Testis (tissue), 3 donors: ENCODE results near the gene TF. TPM values are rescaled to one million over a fixed set of nuclear protein-coding genes. Genes with fewer than 3 reads are reported as not detected.

Source experiments
- DNase-seq: peaks from one replicate; pipeline ENCODE4 v3.0.0-alpha.2; 2019
- H3K27ac ChIP-seq, 2 donors: fragments of 200-600 bp; sonication (generic); one replicate each; pipeline ENCODE4 v1.5.1; 2019
- H3K27me3 ChIP-seq: fragments of 200-600 bp; sonication (generic); one replicate; pipeline ENCODE4 v1.5.1; 2019
- H3K36me3 ChIP-seq: fragments of 200-600 bp; sonication (generic); one replicate; pipeline ENCODE4 v1.5.1; 2017; ENCODE audit warnings: low read depth; ENCODE audit errors: missing control alignments
- H3K4me1 ChIP-seq: fragments of 200-600 bp; sonication (generic); one replicate; pipeline ENCODE4 v1.5.1; 2019
- H3K4me3 ChIP-seq, 2 donors: fragments of 200-600 bp; sonication (generic); one replicate each; pipeline ENCODE4 v1.5.1; 2017 to 2019
- H3K9me3 ChIP-seq: fragments of 200-600 bp; sonication (generic); one replicate; pipeline ENCODE4 v1.5.1; 2017
- POLR2A ChIP-seq: fragments of 450-650 bp; IDR thresholded peaks from one replicate; pipeline ENCODE4 v1.6.1; 2017; ENCODE audit warnings: antibody characterized with exemption, mild to moderate bottlenecking, moderate library complexity
- WGBS, 2 donors: methylation state at CpG; one replicate each; pipeline ENCODE4 v1.1.5; 2018; 5-methylcytosine and 5-hydroxymethylcytosine counted together
- intact Hi-C: fragments of 100-400 bp; cut with DNase I; formaldehyde crosslinking; loops from one replicate; pipeline ENCODE4 v1.15.1; 2023; ENCODE audit warnings: low total_unique reads
- polyA plus RNA-seq: library from polyadenylated mRNA; stranded (reverse); fragments of 350-450 nt; fragmentation: Illumina TruSeq; extraction: RNeasy Lipid Tissue Mini Kit (QIAGEN cat#74804); gene quantifications from one replicate; pipeline ENCODE4 v1.2.3, GENCODE V29; 2014; ENCODE audit warnings: low read depth, low replicate concordance; ENCODE audit not compliant: insufficient read depth
- total RNA-seq, 2 donors: library from RNA; depleted of rRNA; stranded (reverse); fragments of >200 nt; gene quantifications; one replicate each; pipeline ENCODE4 v1.2.3, GENCODE V29; 2016
- TF ChIP-seq, protein P1 (sequence below), 3 experiments: fragments of 450-650 bp in 2 of 3; fragments of 200-600 bp in 1 of 3; sonication (generic) in 1 of 3; IDR thresholded peaks; one replicate each; pipeline ENCODE4 v1.5.1; 2016 to 2019; ENCODE audit warnings: antibody characterized with exemption in 3 of 3, mild to moderate bottlenecking in 2 of 3, moderate library complexity in 1 of 3

Gene TF
- total and polyA plus RNA-seq, 3 donors from 2014 or later, result 53.1 to 165 (median 60.2) TPM

DNA sequence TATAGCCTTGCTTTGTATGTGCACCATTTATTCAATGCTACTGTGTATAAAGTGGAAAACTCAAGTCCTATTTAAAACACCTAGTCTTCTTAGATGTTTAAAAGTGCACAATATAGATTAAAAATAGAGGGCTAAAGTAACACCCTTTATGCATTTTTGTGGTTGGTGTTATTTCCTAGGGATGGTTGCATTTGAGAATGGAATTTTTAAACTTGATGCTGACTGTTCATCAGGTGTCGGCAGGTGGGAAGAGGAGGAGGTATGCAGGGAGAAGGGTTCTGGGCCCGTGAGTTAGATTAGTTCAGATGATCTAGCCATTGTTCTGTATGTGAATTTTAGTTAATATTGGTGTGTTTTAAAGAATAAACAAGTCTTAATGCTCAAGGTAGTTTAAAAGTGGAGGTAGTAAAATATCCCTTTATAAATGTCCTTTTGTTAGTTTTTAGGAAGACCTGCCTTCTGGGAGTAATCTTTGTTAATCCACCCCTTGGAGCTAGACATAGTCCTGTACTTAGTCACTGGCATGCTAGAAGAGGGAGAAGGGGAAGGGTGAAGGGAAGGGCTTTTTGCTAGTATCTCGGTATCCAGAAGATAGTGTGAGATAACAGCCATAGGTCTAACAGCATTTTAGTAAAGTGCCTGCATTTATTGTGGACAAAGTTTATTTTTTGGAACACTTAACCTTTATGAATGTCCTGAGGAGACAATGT is 51.4 kb downstream of the TF start:
- TF ChIP-seq, protein P1, sequence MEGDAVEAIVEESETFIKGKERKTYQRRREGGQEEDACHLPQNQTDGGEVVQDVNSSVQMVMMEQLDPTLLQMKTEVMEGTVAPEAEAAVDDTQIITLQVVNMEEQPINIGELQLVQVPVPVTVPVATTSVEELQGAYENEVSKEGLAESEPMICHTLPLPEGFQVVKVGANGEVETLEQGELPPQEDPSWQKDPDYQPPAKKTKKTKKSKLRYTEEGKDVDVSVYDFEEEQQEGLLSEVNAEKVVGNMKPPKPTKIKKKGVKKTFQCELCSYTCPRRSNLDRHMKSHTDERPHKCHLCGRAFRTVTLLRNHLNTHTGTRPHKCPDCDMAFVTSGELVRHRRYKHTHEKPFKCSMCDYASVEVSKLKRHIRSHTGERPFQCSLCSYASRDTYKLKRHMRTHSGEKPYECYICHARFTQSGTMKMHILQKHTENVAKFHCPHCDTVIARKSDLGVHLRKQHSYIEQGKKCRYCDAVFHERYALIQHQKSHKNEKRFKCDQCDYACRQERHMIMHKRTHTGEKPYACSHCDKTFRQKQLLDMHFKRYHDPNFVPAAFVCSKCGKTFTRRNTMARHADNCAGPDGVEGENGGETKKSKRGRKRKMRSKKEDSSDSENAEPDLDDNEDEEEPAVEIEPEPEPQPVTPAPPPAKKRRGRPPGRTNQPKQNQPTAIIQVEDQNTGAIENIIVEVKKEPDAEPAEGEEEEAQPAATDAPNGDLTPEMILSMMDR (IDR thresholded peaks at IDR 0.05), result no peak
- TF ChIP-seq POLR2A, result no peak
- 86 to 89% methylated on average over 3 of the region's 3 CpGs for WGBS, 2 donors
- no peak for DNase-seq
- Histone ChIP-seq H3K36me3 (no peaks in the 10 kb centered on the region), H3K4me1 (no peaks in the 10 kb centered on the region), H3K4me3 (no peak overlapping the region), H3K9me3 (no peaks in the 10 kb centered on the region), H3K27me3 (no peaks in the 10 kb centered on the region), H3K27ac (no peak overlapping the region)
- intact Hi-C loops, result no loop called here

DNA sequence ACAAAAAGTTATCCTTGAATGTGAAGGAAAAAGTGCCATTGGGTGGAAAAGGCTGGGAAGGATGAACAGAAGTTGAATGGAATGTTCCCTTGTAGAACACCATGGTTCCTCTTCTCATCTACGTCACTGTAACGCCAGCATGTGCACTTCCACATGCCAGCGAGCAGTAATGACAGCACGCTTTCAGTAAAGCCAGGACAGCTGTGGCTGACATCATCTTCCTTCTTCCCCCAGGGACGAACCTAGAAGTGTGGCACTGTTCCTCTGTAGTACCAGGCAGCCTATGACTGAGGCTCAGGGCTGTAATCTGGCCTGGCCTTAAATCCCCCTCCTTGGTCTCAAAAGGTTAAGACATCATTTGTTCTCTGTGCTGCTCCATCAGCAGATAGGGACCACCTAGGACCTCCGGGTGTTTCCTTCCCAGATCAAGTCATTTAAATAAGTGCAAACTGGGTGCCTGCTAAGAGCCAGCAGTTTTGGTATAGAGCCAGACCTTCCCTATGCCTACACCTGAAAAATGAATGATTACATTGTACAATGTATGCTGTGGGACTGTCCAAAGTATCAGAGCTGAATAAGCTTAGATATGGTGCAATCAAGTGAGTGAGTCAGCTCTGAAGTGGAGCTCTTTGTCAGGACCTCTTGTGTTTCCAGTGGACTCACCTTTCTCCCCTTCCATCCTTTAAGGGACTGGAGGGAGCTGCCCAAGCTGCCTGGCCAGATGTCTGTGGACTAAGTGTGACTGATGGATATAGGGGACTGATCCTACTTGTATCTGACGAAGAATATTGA is 53.8 kb downstream of the TF start:
- H3K27ac ChIP-seq, result no peak overlapping the region
- DNase-seq, result peak; percentile 20
- no peaks in the 10 kb centered on the region for H3K27me3 ChIP-seq
- H3K4me3 ChIP-seq, result no peak overlapping the region
- intact Hi-C loops, result no loop called here
- WGBS, 2 donors, result 74 to 75% methylated on average over 7 of the region's 7 CpGs
- no peaks in the 10 kb centered on the region for H3K9me3 ChIP-seq
- no peaks in the 10 kb centered on the region for H3K36me3 ChIP-seq
- TF ChIP-seq, protein P1 (IDR thresholded peaks at IDR 0.05), result no peak
- TF ChIP-seq POLR2A, result no peak
- H3K4me1 ChIP-seq, result no peaks in the 10 kb centered on the region

DNA sequence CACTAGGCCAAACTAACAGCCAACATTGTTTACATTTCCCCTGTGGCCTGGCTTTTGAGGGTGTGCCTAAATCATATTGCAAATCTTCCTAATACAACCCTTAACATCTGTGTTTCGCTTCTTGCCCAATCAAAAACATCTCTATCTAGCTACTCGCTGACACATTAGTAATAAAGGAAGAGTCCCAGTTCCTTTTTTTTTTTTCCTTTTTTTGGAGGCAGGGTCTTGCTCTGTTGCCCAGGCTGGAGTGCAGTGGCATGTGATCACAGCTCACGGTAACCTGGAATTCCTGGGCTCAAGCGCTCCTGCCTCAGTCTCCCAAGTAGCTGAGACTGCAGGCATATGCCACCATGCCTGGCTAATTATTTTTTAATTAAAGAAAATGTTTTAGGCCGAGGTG is 57.3 kb downstream of the TF start:
- H3K36me3 ChIP-seq, result no peaks in the 10 kb centered on the region
- no peak overlapping the region for H3K4me3 ChIP-seq
- intact Hi-C loops, result no loop called here
- H3K27ac ChIP-seq, result no peak overlapping the region
- TF ChIP-seq POLR2A, result no peak
- TF ChIP-seq, protein P1 (IDR thresholded peaks at IDR 0.05), result no peak
- no peak for DNase-seq
- WGBS, 2 donors, result 91 to 93% methylated on average over 5 of the region's 5 CpGs
- no peaks in the 10 kb centered on the region for H3K27me3 ChIP-seq
- no peaks in the 10 kb centered on the region for H3K9me3 ChIP-seq
- H3K4me1 ChIP-seq, result no peaks in the 10 kb centered on the region

DNA sequence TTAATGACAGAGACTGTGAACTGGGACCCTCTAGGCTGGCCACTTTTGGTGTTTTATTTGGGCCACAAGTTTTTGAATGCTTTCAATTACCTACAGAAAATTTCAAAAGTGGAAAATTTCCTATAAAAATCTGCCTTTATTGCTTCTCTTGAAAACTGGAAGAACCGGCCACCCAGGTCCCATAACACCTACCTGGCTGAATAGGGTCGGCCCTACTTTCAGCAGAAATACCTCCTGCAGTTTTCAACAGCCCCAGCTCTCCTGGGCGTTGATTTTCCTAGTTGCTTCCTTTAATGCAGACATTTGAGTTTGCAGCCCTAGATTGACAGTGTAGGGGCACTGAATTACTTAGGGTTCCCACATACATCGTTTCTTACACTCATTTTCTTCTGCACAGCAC is 58.7 kb downstream of the TF start:
- intact Hi-C loops, result no loop called here
- no peak for TF ChIP-seq POLR2A
- TF ChIP-seq, protein P1 (IDR thresholded peaks at IDR 0.05), result no peak
- H3K27me3 ChIP-seq, result no peaks in the 10 kb centered on the region
- H3K4me3 ChIP-seq, result peak overlapping the region; percentile 77 to 91
- DNase-seq, result no peak
- WGBS, 2 donors, result 52 to 63% methylated on average over 4 of the region's 4 CpGs
- no peaks in the 10 kb centered on the region for H3K36me3 ChIP-seq
- H3K27ac ChIP-seq, result no peak overlapping the region
- H3K4me1 ChIP-seq, result no peaks in the 10 kb centered on the region
- no peaks in the 10 kb centered on the region for H3K9me3 ChIP-seq
